Muscle of arm (tissue), 12 donors: ENCODE data around the gene GDA. TPM values are rescaled to one million over a fixed set of nuclear protein-coding genes. Genes with fewer than 3 reads are reported as not detected.
"Not testable (repeated sequence)": the region's sequence is repeated elsewhere in the genome, so short reads cannot be mapped to it uniquely, and the experiment has no call there.

Experiments
- DNase-seq: peaks from one replicate; pipeline ENCODE4 v3.0.0-alpha.2; 2013
- polyA plus RNA-seq, 12 donors: library from polyadenylated mRNA; unstranded; fragments of 120-200 nt; gene quantifications; one replicate each; pipeline ENCODE4 v1.2.1, GENCODE V29; 2013; ENCODE audit not compliant: insufficient read length in 12 of 12

GDA gene
- polyA plus RNA-seq, 12 donors: 0.32 to 3.1 (median 0.66) TPM; not detected in 1

DNA sequence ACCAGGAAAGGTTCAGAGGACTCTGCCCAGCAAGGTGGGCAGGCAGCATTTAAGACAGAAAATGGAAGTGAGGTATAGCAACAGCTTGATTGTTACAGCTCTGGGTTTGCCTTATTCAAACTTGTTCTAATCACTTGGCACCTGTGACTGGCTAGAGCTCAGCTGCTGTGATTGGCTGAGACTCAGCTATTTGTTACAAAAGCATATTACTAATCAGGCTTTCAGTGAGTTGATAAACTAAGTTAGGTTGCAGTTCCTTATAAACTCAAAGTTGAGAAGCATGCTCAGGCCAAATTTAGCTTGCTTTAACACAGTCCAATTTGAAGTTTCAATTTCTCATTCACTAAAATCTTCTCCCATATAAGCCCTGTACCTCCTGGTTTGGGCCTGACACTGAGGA lies 56.3 kb downstream of the GDA start:
- DNase-seq: no peak

DNA sequence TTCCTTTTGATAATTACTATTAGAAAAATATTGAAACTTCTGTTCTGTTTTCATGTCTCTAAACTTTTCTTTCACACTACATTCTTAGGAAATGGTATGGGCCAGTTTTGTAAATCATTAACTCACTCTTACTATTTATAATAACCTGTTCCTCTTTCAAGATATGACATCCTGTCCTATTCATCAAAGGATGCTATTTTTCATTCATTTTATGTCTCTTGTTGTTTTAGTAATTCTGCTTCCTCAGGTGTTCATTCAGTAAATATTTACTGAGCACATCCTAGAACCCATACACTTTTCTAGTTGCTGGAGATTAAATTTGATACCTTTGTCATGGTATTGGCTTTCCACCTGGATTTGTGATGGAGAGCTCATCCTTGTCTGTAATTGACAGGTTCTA lies 58.0 kb downstream of the GDA start:
- DNase-seq: no peak

DNA sequence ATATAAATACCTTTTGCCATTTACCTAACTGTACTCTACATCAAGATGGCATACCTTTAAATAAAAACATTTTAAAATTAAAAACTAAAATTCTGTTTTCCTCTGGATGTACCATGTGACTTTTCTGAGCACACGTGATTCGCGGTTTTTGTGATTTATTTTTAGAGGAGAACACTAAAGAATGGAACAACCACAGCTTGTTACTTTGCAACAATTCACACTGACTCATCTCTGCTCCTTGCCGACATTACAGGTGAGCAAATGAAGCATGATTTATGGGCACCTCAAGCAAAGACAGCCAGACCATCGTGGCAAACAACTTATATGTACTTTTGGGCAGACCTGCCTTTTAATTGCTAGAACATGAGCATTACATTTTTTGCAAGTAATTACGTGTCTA lies 61.3 kb downstream of the GDA start:
- DNase-seq: no peak

DNA sequence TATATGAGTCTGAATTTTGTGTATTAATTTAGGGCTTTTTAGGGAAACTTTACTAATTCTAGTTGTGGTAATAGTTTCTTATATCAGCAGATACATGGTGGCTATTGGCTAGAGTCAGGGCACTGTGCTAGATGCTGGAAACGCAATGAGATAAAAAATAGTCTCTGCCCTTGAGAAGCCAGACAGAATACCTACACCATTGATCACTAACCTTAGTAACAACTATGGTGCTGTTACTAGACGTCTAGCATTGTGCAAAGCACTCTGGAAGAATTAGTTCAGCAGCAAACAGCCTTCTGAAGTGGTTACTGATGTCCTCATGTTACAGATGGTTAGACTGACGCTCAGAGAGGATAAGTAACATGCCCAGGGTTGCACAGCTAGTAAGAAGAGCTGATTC lies 61.8 kb downstream of the GDA start:
- no peak for DNase-seq

DNA sequence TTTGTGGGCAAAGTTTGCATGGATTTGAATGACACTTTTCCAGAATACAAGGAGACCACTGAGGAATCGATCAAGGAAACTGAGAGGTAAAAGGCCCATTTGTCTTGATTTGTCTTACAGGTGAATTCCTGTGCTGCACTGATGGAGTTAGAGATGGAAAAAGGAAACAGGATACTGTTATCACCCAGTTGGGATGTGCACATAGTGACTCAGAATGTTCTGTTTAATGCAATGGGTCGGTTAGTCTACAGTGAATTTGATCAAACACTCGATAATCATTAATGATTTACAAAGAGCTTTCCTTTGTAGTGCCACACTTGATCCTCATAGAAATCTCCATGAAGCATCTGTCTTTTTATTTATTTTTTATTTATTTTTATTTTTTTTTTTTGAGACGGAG lies 64.7 kb downstream of the GDA start:
- no peak for DNase-seq

DNA sequence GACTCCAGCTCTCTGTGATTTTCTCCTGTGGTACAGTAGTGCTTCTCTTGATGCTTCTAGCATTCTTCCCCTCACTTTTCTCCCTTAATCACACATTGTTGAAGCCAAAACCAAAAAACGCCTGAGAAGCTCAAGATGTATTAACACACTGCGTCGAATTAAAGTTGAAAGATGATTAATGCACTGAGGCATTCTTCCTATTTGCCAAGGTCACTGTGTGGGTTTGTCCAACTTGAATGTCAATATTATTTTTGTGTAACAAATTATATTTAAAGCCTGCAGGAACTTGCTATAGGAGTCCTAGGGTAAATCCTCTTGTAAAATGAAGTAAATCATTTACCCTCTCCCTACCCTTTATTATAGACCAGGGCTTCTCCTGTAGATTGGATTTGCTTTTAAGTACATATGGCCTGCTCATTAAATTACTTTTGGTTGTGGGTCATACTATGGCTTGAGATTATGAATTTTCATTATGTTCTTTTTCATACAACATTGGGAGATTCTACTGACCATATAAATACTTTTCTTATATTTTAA lies 68.1 kb downstream of the GDA start:
- no peak for DNase-seq

DNA sequence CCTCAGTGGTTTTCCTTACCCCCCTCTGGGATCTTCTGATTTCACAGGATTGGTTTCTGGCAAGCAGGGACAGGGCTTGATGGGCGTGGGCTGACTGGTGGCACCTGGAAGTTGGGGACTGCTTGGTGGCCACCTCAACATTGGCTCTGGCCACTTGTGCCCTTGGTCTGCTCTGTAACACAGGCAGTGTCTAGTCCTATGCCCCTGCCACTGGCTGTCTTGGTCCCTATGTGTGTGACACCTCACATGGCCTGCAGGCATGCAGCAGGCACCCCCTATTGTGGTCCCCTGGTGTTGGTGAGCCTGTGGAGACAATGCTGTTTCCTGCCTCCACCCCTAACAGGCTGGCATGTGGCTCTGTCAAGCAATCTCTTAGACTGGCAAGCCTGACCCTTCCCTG lies 71.3 kb downstream of the GDA start:
- no peak for DNase-seq

DNA sequence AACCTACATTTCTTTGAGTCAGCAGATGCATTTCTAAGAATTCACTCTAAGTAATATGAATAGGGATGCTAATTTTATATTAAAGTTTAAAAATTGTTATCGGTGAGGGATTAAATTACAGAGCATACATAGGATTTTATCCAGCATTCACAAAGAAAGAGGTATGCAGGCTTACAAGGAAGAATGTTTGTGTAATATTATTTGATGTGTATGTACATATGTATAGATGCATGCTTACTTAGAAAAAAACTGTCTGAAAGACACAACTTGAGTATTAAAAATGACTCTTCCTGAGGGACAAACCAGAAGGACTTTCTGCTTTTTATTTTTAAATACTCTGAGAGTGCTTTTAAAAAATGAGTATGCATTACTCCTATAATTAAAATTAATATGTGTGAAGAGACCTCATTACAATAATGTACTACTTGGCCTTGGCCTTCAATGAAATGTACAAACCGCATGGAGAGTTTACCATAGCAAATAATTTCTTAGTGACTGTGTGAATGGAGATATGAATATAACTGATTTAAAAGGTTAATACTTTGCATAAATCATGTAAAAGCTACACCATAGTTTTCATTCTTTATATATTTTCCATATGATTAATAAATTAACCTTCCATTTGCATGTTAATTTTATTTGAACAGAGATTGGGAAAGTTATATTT lies 77.0 kb downstream of the GDA start:
- DNase-seq: no peak

DNA sequence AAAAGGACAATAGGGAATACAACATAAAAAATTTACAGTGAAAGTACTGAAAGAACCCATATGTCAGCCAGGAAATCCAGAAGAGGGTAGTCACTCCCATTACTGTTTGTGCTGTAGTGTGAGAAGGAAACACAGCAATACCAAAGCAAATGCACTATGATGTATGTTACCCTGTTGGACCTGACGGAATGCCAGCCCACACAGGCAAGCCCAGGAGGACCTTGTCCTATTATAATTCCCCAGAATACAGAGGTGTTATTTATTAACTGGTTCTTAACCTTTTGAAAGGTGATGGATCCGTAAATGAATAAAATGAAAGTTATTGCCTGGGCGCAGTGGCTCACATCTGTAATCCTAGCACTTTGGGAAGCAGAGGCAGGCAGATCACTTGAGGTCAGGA lies 79.0 kb downstream of the GDA start:
- DNase-seq: no peak

DNA sequence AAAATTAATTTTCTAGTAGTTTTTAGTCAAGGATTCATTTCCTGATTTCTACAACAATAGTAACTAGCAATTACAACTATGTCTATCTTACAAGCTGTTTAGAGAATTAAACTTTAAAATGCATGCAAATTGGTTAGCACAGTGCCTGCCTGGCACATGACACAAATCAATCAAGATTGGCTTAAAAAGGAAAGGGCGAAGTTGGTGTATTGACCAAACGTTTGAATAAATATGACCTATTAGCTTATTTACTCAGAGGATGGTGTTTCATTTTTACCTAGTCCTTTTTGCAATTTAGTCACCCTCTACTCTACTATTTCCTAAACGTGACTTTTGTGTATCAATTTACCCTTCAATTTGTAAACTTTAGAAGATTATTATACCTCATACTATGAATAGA lies 83.5 kb downstream of the GDA start:
- DNase-seq: no peak

DNA sequence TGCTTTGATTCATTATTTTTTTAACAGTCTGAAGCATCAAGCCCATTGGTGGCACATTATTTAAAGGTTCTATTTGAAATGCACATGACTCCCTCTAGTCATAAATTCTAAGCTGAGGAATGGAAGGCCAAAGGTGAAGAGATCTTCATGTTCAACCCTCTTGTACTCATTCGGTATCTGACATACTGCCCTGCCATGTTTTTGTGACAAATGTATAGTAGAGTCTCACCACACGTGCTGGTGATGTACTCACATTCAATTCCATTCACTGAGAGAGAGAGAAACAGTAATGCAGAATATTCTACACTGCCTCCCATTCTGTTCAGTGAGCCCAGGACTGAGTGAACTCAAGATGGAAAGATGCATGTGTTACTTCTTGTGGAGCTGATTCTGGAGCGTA lies 98.3 kb downstream of the GDA start:
- no peak for DNase-seq

DNA sequence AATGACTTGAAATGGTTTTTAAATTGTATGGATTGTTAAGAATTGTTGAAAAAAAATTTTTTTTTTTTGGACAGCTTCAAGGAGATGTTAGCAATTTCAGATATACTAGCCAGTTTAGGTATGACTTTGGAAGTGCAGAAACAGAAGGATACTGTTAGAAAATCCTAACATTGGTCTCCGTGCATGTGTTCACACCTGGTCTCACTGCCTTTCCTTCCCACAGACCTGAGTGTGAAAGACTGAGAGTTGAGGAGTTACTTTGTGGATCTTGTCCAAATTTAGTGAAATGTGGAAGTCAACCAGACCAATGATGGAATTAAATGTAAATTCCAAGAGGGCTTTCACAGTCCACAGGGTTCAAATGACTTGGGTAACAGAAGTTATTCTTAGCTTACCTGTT lies 102.3 kb downstream of the GDA start:
- no peak for DNase-seq

DNA sequence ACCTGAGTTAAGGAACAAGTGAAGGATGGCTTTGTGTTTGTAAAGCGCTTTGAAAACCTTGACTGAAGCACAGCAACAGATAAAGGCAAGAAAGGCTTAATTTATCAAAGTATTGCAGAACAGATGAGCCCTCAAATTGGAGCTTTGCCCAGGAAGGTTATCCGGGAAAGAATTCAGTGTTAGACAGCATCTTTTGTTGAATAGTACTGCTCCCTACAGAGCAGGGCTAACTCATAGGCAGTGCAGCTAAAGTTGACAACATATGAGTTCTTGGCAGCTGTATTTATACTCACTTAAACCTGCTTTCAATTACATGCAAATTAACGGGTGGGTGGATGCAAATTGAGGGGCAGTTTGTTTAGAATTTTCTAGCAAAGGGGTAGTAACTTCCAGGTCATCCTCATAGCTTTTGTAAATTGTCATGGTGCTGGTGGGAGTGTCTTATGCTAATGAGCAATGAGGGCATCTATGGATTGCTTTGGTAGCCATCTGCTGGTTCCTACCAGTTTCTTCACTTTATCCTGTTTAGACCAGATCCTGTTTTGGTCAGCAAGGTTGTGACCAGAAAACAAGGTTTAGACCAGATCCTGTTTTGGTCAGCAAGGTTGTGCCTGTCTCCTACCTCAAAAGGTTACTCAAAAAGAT lies 105.8 kb downstream of the GDA start:
- no peak for DNase-seq

DNA sequence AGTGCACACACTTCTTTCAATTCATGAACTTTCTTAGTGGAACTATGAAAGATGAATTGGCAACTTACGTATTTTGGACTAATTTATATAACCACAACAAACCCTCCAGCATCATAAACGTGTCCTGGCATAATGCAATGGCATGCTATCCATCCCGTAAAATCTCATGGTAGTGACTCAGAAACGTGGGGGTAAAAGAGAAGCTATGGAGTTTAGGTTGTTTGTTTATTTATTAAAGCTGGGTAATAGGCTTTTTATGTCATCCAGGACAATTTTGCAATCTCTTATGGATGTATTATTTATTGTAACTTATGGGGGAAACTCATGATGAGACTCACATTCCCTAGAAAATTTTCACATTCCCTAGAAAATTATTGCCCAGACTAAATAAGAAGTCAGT lies 106.3 kb downstream of the GDA start:
- DNase-seq: no peak

DNA sequence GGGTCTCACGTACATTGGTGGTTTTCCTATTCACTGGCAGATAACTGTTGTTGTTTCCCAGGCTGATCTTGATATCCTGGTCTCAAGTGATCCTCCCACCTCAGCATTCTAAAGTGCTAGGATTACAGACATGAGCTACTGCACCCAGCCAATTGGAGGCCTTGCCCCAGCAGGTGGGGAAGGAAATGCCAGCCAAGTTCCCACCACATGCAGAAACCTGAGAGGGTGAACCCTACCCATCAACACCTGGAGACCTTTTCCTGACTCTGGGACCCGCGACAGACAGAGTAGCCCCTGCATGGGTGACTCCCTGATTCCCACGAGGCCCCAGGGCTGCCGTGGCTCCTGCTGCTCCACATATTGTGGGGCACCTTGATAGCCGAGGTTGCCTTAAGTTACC lies 107.7 kb downstream of the GDA start:
- DNase-seq: no peak

DNA sequence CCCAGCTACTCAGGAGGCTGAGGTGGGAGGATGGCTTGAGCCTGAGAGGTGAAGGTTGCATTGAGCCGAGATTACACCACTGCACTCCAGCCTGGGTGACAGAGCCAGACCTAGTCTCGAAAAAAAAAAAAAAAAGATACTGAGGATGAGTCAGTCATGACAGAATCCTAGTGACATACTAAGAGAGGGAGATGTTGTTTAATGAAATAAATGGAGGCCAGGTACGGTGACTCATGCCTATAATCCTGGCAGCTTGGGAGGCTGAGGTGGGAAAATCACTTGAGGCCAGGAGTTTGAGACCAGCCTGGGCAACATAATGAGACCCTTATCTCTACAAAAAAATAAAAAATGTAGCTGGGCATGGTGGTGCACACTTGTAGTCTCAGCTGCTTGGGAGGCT lies 108.6 kb downstream of the GDA start:
- DNase-seq: no peak

DNA sequence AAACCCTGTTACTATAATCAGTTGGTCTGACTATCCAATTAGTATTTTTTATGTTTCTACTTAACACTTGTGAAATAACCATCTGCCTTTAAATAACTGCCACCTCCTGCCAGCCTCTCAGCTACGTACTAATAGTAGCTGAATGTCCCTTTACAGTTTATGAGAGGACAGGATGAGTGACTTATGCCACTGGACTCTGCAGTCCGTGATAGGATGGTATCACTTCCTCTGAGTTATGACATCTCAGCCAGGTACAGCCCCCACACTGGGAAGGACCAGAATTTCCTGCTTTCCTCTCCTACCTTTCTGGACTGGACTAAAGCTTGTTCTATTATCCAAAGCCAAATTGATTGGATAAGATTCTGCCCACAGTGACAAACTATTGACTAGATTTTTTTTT lies 112.8 kb downstream of the GDA start:
- DNase-seq: no peak

DNA sequence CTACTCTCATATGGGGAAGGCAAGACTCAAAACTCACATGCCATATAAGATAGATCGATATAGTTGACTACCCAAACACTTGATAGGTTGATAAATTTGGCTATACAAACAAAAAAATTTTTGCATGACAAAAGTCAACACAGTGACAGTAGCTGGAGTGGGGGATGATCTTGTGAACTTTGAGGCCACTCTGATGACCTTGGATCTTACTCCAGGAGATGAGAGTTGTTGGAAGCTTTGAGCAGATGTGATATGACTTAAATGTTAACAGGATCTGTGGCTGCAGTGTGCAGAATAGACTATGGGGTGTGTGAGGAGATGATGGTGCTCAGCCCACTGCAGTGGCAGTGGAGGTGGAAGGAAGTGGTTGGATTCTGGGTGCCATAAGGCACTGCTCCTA lies 114.3 kb downstream of the GDA start:
- no peak for DNase-seq

DNA sequence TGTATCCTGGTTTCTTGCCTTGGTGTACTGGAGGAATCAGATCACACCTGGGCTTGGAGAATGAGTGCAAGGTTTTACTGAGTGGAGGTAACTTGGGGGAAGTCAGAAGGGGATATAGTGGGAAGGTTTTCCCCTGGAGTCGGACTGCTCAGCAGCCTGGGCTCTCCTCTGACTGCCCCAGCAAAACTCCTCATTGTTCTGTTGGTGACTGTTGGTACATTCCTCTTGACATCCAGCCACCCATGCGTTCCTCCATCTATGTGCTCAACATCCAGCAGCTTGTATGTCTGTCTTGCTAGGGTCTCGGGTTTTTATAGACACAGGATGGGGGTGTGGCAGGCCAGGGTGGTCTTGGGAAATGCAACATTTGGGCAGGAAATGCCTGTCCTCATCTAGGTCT lies 119.7 kb downstream of the GDA start:
- DNase-seq: no peak

DNA sequence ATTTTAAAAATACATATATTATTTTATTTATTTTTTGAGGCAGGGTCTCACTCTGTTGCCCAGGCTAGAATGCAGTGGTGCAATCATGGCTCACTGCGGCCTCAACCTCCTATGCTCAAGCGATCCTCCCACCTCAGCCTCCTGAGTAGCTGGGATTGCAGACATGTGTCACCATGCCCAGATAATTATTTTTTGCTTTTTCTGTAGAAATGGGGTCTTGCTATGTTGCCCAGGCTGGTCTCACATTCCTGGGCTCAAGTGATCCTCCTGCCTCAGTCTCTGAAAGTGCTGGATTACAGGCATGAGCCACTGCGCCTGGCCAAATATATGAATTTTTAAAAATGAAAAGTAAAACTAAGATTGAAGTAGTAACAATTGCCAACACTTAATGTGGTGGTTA lies 121.1 kb downstream of the GDA start:
- not testable (repeated sequence) for DNase-seq

DNA sequence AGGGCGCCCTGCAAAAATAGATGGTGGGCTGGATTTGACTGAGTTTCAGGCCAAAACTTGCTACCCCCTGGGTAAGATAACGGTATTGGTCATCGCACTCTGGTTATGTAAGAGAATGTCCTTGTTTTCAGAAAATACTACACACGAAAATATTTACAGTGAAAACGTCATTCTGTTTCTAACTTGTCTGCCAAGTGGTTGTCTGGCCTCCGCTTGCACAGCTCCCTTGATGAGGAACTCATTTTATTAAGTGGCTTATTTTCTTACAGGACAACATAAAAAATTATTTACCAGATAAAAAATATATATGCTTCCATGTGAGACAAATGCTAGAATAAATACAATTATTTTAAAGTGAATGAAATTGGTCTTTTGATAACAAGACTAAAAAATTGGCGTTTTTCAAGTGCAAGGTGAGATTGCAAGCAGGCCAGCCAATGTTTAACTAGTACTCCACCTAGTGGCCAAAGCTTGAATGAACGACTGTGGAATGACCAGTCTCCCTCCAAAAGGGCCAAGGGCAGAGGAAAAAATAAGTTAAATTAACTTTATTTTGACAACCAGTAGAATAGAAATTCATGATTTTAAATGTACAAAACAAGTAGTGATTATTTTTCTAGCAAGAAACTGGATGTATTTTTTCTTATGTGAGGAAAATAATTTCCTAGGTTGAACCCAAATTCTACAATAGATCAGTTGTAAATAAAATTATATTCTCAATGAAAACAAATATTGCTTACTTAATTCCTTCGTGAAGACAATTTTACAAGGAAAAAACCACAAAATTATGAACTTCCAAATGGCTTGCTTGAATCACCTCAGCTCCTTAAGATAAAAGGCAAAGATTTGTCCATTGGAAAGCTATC lies 122.6 kb downstream of the GDA start:
- DNase-seq: peak; percentile 60

DNA sequence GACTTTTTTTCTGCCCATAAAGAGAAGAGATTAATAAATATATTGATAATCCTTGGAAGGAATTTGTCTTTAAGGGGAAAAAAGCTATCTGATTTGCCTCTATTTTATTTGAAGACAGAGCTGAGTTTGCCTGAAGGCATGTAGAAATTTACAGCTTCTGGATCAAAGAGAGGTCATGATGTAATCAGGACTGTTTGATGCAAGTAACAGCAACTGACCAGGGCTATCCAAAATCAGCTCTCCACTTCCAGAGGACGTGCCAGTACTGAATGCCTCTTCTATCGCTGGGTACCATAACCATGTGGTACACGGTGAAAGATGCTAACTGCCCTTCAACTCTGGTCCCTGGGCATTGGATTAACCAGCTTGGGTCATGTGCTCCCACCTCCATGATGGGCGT lies 125.2 kb downstream of the GDA start:
- DNase-seq: no peak

DNA sequence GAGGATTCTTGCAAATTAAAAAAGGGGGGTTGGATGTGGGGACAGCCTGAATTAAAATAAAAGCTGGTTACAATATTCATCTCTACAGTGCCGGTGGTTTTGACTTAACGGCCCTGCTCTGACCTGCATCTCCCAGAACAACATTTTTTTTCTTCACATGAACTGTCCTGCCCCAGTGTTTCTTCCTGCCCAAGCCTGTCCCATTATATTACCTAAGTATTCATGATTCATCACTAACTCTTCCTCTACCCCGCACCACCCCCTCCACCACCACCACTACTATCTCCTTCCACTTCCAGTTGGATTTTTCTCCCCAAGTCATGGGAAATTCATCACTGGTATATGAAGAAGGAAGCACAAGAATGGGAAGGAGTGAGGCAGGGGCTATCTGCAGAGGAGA lies 125.7 kb downstream of the GDA start:
- DNase-seq: no peak
